SK-N-SH (cell line): Measurements from ENCODE around the gene ROM1. TPM values are rescaled to one million over a fixed set of nuclear protein-coding genes. Genes with fewer than 3 reads are reported as not detected.
A peak's percentile ranks its signal among the peaks of the same experiment; 100 is the strongest.

Experiments
- CTCF ChIA-PET: fragments of 300-600, 350-600 bp; formaldehyde crosslinking; extraction: SDS; loops from one replicate; lab custom pipeline; 2021; lab: Yijun Ruan, JAX
- POLR2A ChIA-PET: fragments of 350-600 bp; sonication (Branson Sonifier 250); formaldehyde crosslinking; extraction: SDS; loops from one replicate; lab custom pipeline; 2020; ENCODE audit warnings: antibody characterized with exemption, inconsistent platforms; lab: Yijun Ruan, JAX
- DNase-seq: peaks from one replicate; pipeline ENCODE4 v3.0.0; 2012
- H2AFZ ChIP-seq: fragments of 200-600 bp; sonication (generic); 2 replicates; pipeline ENCODE4 v1.8.1; 2016; ENCODE audit warnings: antibody characterized with exemption, mild to moderate bottlenecking, low read depth
- H3F3A ChIP-seq: fragments of 200-600 bp; sonication (generic); replicated peaks from 2 replicates; pipeline ENCODE3; 2016; ENCODE audit warnings: antibody characterized with exemption, mild to moderate bottlenecking; ENCODE audit not compliant: insufficient read depth
- H3K27ac ChIP-seq, 2 experiments: fragments of 200-500 bp in 1 of 2; fragments of 200-600 bp in 1 of 2; sonication (Bioruptor generic) in 1 of 2; sonication (generic), shearing (Covaris generic) in 1 of 2; 2 replicates each; pipeline versions ENCODE4 v1.5.1 to v1.6.1; 2014 to 2016; ENCODE audit warnings: low read depth in 2 of 2, inconsistent platforms in 1 of 2, low read length in 1 of 2, mild to moderate bottlenecking in 1 of 2, mixed read lengths in 1 of 2
- H3K27me3 ChIP-seq: fragments of 200-600 bp; sonication (generic), shearing (Covaris generic); 2 replicates; pipeline ENCODE4 v1.6.1; 2016; ENCODE audit warnings: mixed run types; ENCODE audit not compliant: insufficient read depth
- H3K36me3 ChIP-seq, 2 experiments: fragments of 200-500 bp in 1 of 2; fragments of 200-600 bp in 1 of 2; sonication (Bioruptor generic) in 1 of 2; sonication (generic) in 1 of 2; replicated peaks in 1 of 2; 2 replicates each; pipeline versions ENCODE3 to v1.5.1; 2014 to 2016; ENCODE audit warnings: low read length in 1 of 2, mild to moderate bottlenecking in 1 of 2; ENCODE audit not compliant: insufficient read depth in 2 of 2, control insufficient read depth in 1 of 2
- H3K4me1 ChIP-seq, 2 experiments: fragments of 200-500 bp in 1 of 2; fragments of 200-600 bp in 1 of 2; sonication (Bioruptor generic) in 1 of 2; sonication (generic), shearing (Covaris generic) in 1 of 2; 2 replicates each; pipeline versions ENCODE4 v1.5.1 to v1.6.1; 2014 to 2016; ENCODE audit warnings: low read depth in 1 of 2, low read length in 1 of 2, mixed run types in 1 of 2; ENCODE audit not compliant: insufficient read depth in 2 of 2, control insufficient read depth in 1 of 2
- H3K4me2 ChIP-seq: fragments of 200-600 bp; sonication (generic), shearing (Covaris generic); 2 replicates; pipeline ENCODE4 v1.6.1; 2017; ENCODE audit warnings: mixed run types
- H3K4me3 ChIP-seq, 2 experiments: fragments of 200-500 bp in 1 of 2; fragments of 200-600 bp in 1 of 2; sonication (Bioruptor generic) in 1 of 2; sonication (generic), shearing (Covaris generic) in 1 of 2; 2 replicates each; pipeline versions ENCODE4 v1.5.1 to v1.8.1; 2014 to 2016; ENCODE audit warnings: low read depth in 2 of 2, inconsistent platforms in 1 of 2, low read length in 1 of 2, mild to moderate bottlenecking in 1 of 2, mixed read lengths in 1 of 2, moderate library complexity in 1 of 2
- H3K79me2 ChIP-seq: fragments of 200-600 bp; sonication (generic); 2 replicates; pipeline ENCODE4 v1.8.1; 2017; ENCODE audit warnings: mild to moderate bottlenecking; ENCODE audit not compliant: insufficient read depth
- H3K9ac ChIP-seq: fragments of 200-600 bp; sonication (generic); 2 replicates; pipeline ENCODE4 v1.6.1; 2017; ENCODE audit warnings: mixed run types
- H3K9me2 ChIP-seq: fragments of 200-600 bp; sonication (generic); 2 replicates; pipeline ENCODE4 v1.6.1; 2017; ENCODE audit warnings: mixed run types
- H3K9me3 ChIP-seq: fragments of 200-600 bp; sonication (generic); 2 replicates; pipeline ENCODE4 v1.6.1; 2017; ENCODE audit warnings: mixed run types, mild to moderate bottlenecking, moderate library complexity
- H4K20me1 ChIP-seq: fragments of 200-600 bp; sonication (generic); 2 replicates; pipeline ENCODE4 v1.6.1; 2017; ENCODE audit warnings: mild to moderate bottlenecking, mixed run types; ENCODE audit not compliant: insufficient read depth
- CHD2 ChIP-seq: fragments of 150-350 bp; IDR thresholded peaks from 2 replicates; pipeline ENCODE4 v1.6.1; 2018; ENCODE audit warnings: low read length; ENCODE audit not compliant: partially characterized antibody
- ELF1 ChIP-seq: IDR thresholded peaks from 2 replicates; pipeline ENCODE4 v1.4.0; 2012
- EP300 ChIP-seq, 2 experiments: IDR thresholded peaks; 2 replicates each; pipeline versions ENCODE4 v1.4.0 to v1.6.1; 2012; ENCODE audit warnings: borderline replicate concordance in 1 of 2, low read depth in 1 of 2, low read length in 1 of 2
- EZH2phosphoT487 ChIP-seq: fragments of 200-600 bp; sonication (generic); IDR thresholded peaks from 2 replicates; pipeline ENCODE4 v1.6.1; 2017; ENCODE audit warnings: low read depth, mixed run types, mild to moderate bottlenecking, antibody characterized with exemption, moderate library complexity, borderline replicate concordance
- FOSL2 ChIP-seq: IDR thresholded peaks from 2 replicates; pipeline ENCODE4 v1.4.0; 2012; ENCODE audit warnings: low read depth, mild to moderate bottlenecking, moderate library complexity, borderline replicate concordance
- FOXJ3 ChIP-seq: sonication (generic); formaldehyde crosslinking; IDR thresholded peaks from 2 replicates; pipeline ENCODE4 v1.5.1; 2020; ENCODE audit warnings: mild to moderate bottlenecking, missing genetic modification reagents
- GABPA ChIP-seq: IDR thresholded peaks from 2 replicates; pipeline ENCODE4 v1.4.0; 2012; ENCODE audit warnings: low read depth, mild to moderate bottlenecking
- MAX ChIP-seq: IDR thresholded peaks from 2 replicates; pipeline ENCODE4 v1.4.0; 2012; ENCODE audit warnings: low read depth
- MEF2A ChIP-seq: IDR thresholded peaks from 2 replicates; pipeline ENCODE4 v1.4.0; 2012; ENCODE audit warnings: low read depth, borderline replicate concordance
- MXI1 ChIP-seq: IDR thresholded peaks from 2 replicates; pipeline ENCODE4 v1.6.1; 2012; ENCODE audit warnings: mild to moderate bottlenecking, low read depth, low read length, improper control_type of control experiment
- NFIC ChIP-seq: IDR thresholded peaks from 2 replicates; pipeline ENCODE4 v1.4.0; 2012; ENCODE audit warnings: borderline replicate concordance
- RCOR1 ChIP-seq: fragments of 150-350 bp; IDR thresholded peaks from 2 replicates; pipeline ENCODE4 v1.6.1; 2017; ENCODE audit warnings: antibody characterized with exemption, low read length
- REST ChIP-seq: IDR thresholded peaks from 2 replicates; pipeline ENCODE4 v1.6.1; 2012; ENCODE audit warnings: mild to moderate bottlenecking, low read depth, low read length, moderate library complexity
- RFX5 ChIP-seq: IDR thresholded peaks from 2 replicates; pipeline ENCODE4 v1.6.1; 2012; ENCODE audit warnings: mild to moderate bottlenecking, improper control_type of control experiment, low read length
- SIN3A ChIP-seq: IDR thresholded peaks from 2 replicates; pipeline ENCODE4 v1.6.1; 2012; ENCODE audit warnings: low read depth, mild to moderate bottlenecking, low read length, moderate library complexity, borderline replicate concordance
- SMC3 ChIP-seq: IDR thresholded peaks from 2 replicates; pipeline ENCODE4 v1.6.1; 2012; ENCODE audit warnings: low read depth, low read length, improper control_type of control experiment
- TCF12 ChIP-seq: IDR thresholded peaks from 2 replicates; pipeline ENCODE4 v1.4.0; 2012
- YY1 ChIP-seq: IDR thresholded peaks from 2 replicates; pipeline ENCODE4 v1.4.0; 2012; ENCODE audit warnings: low read depth, mild to moderate bottlenecking
- WGBS: methylation state at CpG from one replicate; pipeline ENCODE4 v1.1.6; 2017; ENCODE audit warnings: low lambda C conversion rate; 5-methylcytosine and 5-hydroxymethylcytosine counted together
- polyA plus RNA-seq, 3 experiments: library from polyadenylated mRNA; depleted of rRNA; stranded (reverse); fragments of >200 nt; gene quantifications; 2 replicates each; pipeline ENCODE4 v1.2.3, GENCODE V29; 2012
- TF ChIP-seq, protein P1 (sequence below): IDR thresholded peaks from 2 replicates; pipeline ENCODE4; 2012
- TF ChIP-seq, protein P2 (sequence below): fragments of 150-350 bp; IDR thresholded peaks from 2 replicates; pipeline ENCODE4 v1.6.1; 2017; ENCODE audit warnings: antibody characterized with exemption, low read length, low read depth, borderline replicate concordance

ROM1 gene
- polyA plus RNA-seq, 1 of the 3 experiments (the other 2 are of a cell fraction), result 7.3 TPM

DNA sequence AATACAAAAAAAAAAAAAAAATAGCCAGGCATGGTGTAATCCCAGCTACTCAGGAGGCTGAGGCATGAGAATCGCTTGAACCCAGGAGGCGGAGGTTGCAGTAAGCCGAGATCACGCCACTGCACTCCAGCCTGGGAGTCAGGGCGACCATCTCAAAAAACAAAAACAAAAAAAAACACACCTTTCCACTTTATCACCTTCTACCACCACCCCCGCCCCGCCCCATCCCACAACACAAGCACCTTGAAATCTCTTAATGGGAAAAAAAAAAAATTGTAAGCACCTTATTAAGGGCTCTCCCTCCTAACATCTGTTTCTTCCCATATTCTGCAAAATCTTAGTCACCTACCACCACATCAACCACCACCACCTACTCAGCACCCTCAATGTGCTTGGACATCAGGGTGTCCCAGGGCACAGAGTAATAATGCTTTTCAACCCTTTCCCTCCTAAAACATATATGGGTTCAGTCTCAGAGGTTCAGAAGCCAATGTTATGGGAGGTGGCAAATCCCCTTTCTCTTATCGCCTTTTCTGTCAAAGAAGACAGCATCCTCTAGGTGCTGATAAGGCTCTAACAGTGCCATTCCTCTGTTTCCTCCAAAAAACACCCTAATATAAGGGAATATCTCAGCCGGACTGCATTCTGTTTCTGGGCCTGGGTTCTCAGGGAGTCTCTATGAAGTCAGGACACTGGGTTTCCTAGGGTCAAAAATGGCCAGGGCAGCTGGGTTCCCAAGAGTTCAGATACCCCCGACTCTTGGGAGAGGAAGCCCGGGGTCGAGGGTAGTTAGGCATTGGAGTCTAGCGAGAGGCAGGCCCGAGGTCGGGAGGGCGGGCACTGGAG is 39.3 kb downstream of the ROM1 start:
- no peaks in the 10 kb centered on the region for H3K9me2 ChIP-seq
- no peak for DNase-seq
- ChIA-PET POLR2A (interaction anchor here (0.7 to 1.1 kb wide), 11 partner anchors 9 to 61 kb away, joined by 3 to 25 read pairs (median 4); partner anchors contain the start of genes B3GAT3, C11orf98, CSKMT and LBHD1), CTCF (interaction anchor here (1.0 to 1.4 kb wide), 3 partner anchors 10 to 14 kb away, joined by 3 to 7 read pairs (median 3); partner anchors contain the start of genes C11orf98 and CSKMT)
- 40% methylated on average over 16 of the region's 16 CpGs for WGBS
- no peaks in the 10 kb centered on the region for H3K9me3 ChIP-seq
- H3K9ac ChIP-seq, result peak overlapping the region; percentile 90
- peaks cover 30% of the 10 kb centered on the region for H3K79me2 ChIP-seq
- peaks cover 0 to 16% of the 10 kb centered on the region in 2 experiments for H3K36me3 ChIP-seq
- TF ChIP-seq FOSL2, result no peak
- no peak for TF ChIP-seq NFIC
- TF ChIP-seq CHD2, result no peak
- TF ChIP-seq EZH2phosphoT487, result no peak
- TF ChIP-seq MEF2A, result no peak
- TF ChIP-seq YY1, result no peak
- no peak for TF ChIP-seq SMC3
- no peak for TF ChIP-seq SIN3A
- TF ChIP-seq RCOR1, result no peak
- no peak for TF ChIP-seq GABPA
- no peak for TF ChIP-seq MXI1
- TF ChIP-seq, protein P1, sequence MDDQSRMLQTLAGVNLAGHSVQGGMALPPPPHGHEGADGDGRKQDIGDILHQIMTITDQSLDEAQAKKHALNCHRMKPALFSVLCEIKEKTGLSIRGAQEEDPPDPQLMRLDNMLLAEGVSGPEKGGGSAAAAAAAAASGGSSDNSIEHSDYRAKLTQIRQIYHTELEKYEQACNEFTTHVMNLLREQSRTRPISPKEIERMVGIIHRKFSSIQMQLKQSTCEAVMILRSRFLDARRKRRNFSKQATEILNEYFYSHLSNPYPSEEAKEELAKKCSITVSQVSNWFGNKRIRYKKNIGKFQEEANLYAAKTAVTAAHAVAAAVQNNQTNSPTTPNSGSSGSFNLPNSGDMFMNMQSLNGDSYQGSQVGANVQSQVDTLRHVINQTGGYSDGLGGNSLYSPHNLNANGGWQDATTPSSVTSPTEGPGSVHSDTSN, result no peak
- peaks cover 3% of the 10 kb centered on the region for H3F3A ChIP-seq
- no peaks in the 10 kb centered on the region for H3K27me3 ChIP-seq
- H2AFZ ChIP-seq, result peak overlapping the region; percentile 97; the same call in 1 of the 2 replicates
- peaks cover 2 to 5% of the 10 kb centered on the region in 2 experiments; a peak in 2 of 4 replicates for H3K4me1 ChIP-seq
- peak overlapping the region; percentile 67 to 79; a peak in 3 of 4 replicates for H3K27ac ChIP-seq
- H4K20me1 ChIP-seq, result no peaks in the 10 kb centered on the region
- H3K4me3 ChIP-seq, result peak overlapping the region; percentile 68 to 88
- peak overlapping the region; percentile 96 for H3K4me2 ChIP-seq

DNA sequence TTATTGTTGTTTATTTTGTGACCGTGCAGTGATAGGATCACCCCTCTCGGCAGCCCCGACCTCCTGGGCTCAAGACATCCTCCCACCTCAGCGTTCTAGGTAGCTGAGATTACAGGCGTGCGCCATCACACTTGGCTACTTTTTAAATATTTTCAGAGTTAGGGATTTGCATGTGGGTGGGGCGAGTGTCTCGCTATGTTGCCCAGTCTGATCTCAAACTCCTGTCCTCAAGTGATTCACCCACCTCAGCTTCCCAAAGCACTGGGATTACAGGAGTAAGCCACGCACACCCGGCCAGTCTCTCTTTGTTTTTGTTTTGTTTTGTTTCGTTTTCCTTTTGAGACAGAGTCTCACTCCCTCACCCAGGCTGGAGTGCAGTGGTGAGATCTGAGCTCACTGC is 41.2 kb downstream of the ROM1 start:
- Histone ChIP-seq H2AFZ (peak overlapping the region; percentile 97; the same call in 1 of the 2 replicates), H3K9me3 (no peaks in the 10 kb centered on the region), H3K4me3 (no peak overlapping the region), H3K4me1 (peaks cover 2 to 5% of the 10 kb centered on the region in 2 experiments; a peak in 2 of 4 replicates), H3K9ac (no peak overlapping the region), H3K9me2 (no peaks in the 10 kb centered on the region), H3F3A (peaks cover 5% of the 10 kb centered on the region), H3K4me2 (no peak overlapping the region), H3K36me3 (peaks cover 0 to 5% of the 10 kb centered on the region in 2 experiments), H3K79me2 (peaks cover 30% of the 10 kb centered on the region), H3K27ac (no peak overlapping the region), H3K27me3 (no peaks in the 10 kb centered on the region), H4K20me1 (no peaks in the 10 kb centered on the region)
- WGBS, result 90% methylated on average over 11 of the region's 11 CpGs
- DNase-seq, result no peak
- ChIA-PET CTCF (interaction anchor here (1.6 kb wide), 1 partner anchor 41 kb away, joined by 4 read pairs; the partner anchor contains the start of gene ROM1), POLR2A (interaction anchor here (2.2 kb wide), 1 partner anchor 10 kb away, joined by 31 read pairs; the partner anchor contains the start of genes C11orf98 and CSKMT)
- TF ChIP-seq NFIC (no peak), FOXJ3 (CRISPR knock-in tag) (no peak), TCF12 (no peak), GABPA (no peak), ELF1 (no peak), YY1 (no peak), RFX5 (no peak), CHD2 (no peak), MAX (no peak), EP300 (IDR thresholded peaks at IDR 0.05; ENCODE audit: borderline replicate concordance in 1 of 2, low read depth in 1 of 2, low read length in 1 of 2) (no peak), REST (no peak), MXI1 (no peak)
- TF ChIP-seq, protein P2, sequence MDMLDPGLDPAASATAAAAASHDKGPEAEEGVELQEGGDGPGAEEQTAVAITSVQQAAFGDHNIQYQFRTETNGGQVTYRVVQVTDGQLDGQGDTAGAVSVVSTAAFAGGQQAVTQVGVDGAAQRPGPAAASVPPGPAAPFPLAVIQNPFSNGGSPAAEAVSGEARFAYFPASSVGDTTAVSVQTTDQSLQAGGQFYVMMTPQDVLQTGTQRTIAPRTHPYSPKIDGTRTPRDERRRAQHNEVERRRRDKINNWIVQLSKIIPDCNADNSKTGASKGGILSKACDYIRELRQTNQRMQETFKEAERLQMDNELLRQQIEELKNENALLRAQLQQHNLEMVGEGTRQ, result no peak
